Measurements from ENCODE around the gene LUZP2. TPM values are rescaled to one million over a fixed set of nuclear protein-coding genes. Genes with fewer than 3 reads are reported as not detected.

LUZP2 gene

DNA sequence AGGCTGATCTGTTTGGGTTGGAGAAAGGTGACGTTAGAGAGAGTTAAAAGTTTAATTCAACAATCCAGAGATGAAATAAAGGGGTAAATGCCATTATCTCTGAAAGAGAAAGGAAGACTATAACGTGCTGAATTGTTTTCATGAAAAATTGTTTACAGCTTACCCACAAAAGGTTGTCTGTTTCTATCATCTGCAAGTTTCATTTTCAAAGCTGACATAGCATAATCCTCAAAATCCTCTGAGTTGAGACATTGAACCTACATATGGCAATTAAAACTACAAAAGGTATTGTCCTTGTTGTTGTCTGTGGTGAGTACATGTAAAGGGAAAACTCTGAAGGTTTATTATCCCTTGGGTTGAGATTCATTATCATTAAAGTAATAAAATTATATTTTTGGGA, 569.9 kb downstream of the LUZP2 start:
- no peaks in the 10 kb centered on the region for H3K79me2 ChIP-seq (ENCODE audit: control insufficient read depth, insufficient read depth, low read length)
- H3K23ac ChIP-seq (ENCODE audit: low read length), result no peak overlapping the region
- H3K4me3 ChIP-seq (ENCODE audit: low read length), result no peak overlapping the region
- H3K27ac ChIP-seq (ENCODE audit: low read depth, low read length), result no peak overlapping the region
- no peak overlapping the region for H2BK5ac ChIP-seq (ENCODE audit: low read length)
- no peak overlapping the region for H2BK120ac ChIP-seq (ENCODE audit: low read depth, low read length)
- no peak overlapping the region for H3K18ac ChIP-seq (ENCODE audit: low read length)
- H3K4ac ChIP-seq (ENCODE audit: low read depth, low read length), result no peak overlapping the region
- H3K4me1 ChIP-seq (ENCODE audit: control insufficient read depth, low read depth, low read length), result no peaks in the 10 kb centered on the region
- H3K4me2 ChIP-seq (ENCODE audit: low read length), result no peak overlapping the region
- no peak overlapping the region for H3K56ac ChIP-seq (ENCODE audit: low read length)
- no peak overlapping the region for H4K5ac ChIP-seq (ENCODE audit: low read length)
- no peak overlapping the region for H4K8ac ChIP-seq (ENCODE audit: low read depth, low read length)
- no peak overlapping the region for H3K9ac ChIP-seq (ENCODE audit: low read length)
- H3K36me3 ChIP-seq (ENCODE audit: control insufficient read depth, insufficient read depth, low read length), result no peaks in the 10 kb centered on the region
- H3K79me1 ChIP-seq (ENCODE audit: low read length), result no peaks in the 10 kb centered on the region
- no peak overlapping the region for H2AK5ac ChIP-seq (ENCODE audit: low read length)
- WGBS (ENCODE audit: extremely low coverage, insufficient coverage, low lambda C conversion rate), result no CpG with 5 or more reads among the region's 2 CpGs
- no peaks in the 10 kb centered on the region for H3K27me3 ChIP-seq (ENCODE audit: insufficient read depth, low read length, poor library complexity)
- no peak overlapping the region for H2BK15ac ChIP-seq (replicated peaks; ENCODE audit: low read depth)
- DNase-seq, result no peak

DNA sequence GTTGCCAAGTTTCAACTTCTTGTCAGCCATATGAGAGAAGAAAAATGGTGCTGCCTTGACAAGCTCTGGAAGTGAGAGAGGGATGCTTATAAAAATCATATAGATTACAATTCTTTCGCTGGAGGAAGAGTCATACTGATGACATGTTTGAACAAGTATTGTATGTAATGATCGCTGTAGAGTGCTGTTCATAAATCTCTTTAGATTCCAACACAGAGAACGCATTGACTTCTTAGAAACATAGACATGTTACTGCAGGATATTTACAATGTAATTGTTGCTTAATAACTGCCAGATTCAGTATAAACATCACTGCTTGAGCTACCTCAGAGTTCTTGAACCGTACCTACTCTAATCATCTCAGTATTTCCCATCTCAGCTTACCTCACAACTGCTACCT, 571.6 kb downstream of the LUZP2 start:
- Histone ChIP-seq H3K27me3 (ENCODE audit: insufficient read depth, low read length, poor library complexity) (no peaks in the 10 kb centered on the region), H3K27ac (ENCODE audit: low read depth, low read length) (no peak overlapping the region), H2BK5ac (ENCODE audit: low read length) (no peak overlapping the region), H3K79me1 (ENCODE audit: low read length) (no peaks in the 10 kb centered on the region), H3K23ac (ENCODE audit: low read length) (no peak overlapping the region), H2BK15ac (replicated peaks; ENCODE audit: low read depth) (no peak overlapping the region), H4K5ac (ENCODE audit: low read length) (no peak overlapping the region), H4K8ac (ENCODE audit: low read depth, low read length) (no peak overlapping the region), H3K56ac (ENCODE audit: low read length) (no peak overlapping the region), H3K4ac (ENCODE audit: low read depth, low read length) (no peak overlapping the region), H3K79me2 (ENCODE audit: control insufficient read depth, insufficient read depth, low read length) (no peaks in the 10 kb centered on the region), H3K4me3 (ENCODE audit: low read length) (no peak overlapping the region), H3K4me2 (ENCODE audit: low read length) (no peak overlapping the region), H3K18ac (ENCODE audit: low read length) (no peak overlapping the region), H3K4me1 (ENCODE audit: control insufficient read depth, low read depth, low read length) (no peaks in the 10 kb centered on the region), H3K9ac (ENCODE audit: low read length) (no peak overlapping the region), H2AK5ac (ENCODE audit: low read length) (no peak overlapping the region), H3K36me3 (ENCODE audit: control insufficient read depth, insufficient read depth, low read length) (no peaks in the 10 kb centered on the region), H2BK120ac (ENCODE audit: low read depth, low read length) (no peak overlapping the region)
- WGBS (ENCODE audit: extremely low coverage, insufficient coverage, low lambda C conversion rate), result no CpG with 5 or more reads among the region's 4 CpGs
- no peak for DNase-seq

- Histone ChIP-seq H3K79me2 (ENCODE audit: control insufficient read depth, insufficient read depth, low read length) (no peaks in the 10 kb centered on the region), H3K4me3 (ENCODE audit: low read length) (no peak overlapping the region), H4K5ac (ENCODE audit: low read length) (no peak overlapping the region), H3K56ac (ENCODE audit: low read length) (no peak overlapping the region), H3K4me2 (ENCODE audit: low read length) (no peak overlapping the region), H3K27me3 (ENCODE audit: insufficient read depth, low read length, poor library complexity) (no peaks in the 10 kb centered on the region), H2BK5ac (ENCODE audit: low read length) (no peak overlapping the region), H2BK120ac (ENCODE audit: low read depth, low read length) (no peak overlapping the region), H4K8ac (ENCODE audit: low read depth, low read length) (no peak overlapping the region), H3K36me3 (ENCODE audit: control insufficient read depth, insufficient read depth, low read length) (no peaks in the 10 kb centered on the region), H3K4me1 (ENCODE audit: control insufficient read depth, low read depth, low read length) (no peaks in the 10 kb centered on the region), H3K9ac (ENCODE audit: low read length) (no peak overlapping the region), H3K79me1 (ENCODE audit: low read length) (no peaks in the 10 kb centered on the region), H3K23ac (ENCODE audit: low read length) (no peak overlapping the region), H2AK5ac (ENCODE audit: low read length) (no peak overlapping the region), H3K4ac (ENCODE audit: low read depth, low read length) (no peak overlapping the region), H3K18ac (ENCODE audit: low read length) (peak overlapping the region; percentile 13), H2BK15ac (replicated peaks; ENCODE audit: low read depth) (no peak overlapping the region), H3K27ac (ENCODE audit: low read depth, low read length) (no peak overlapping the region)
- no peak for DNase-seq
- no CpG with 5 or more reads among the region's 6 CpGs for WGBS (ENCODE audit: extremely low coverage, insufficient coverage, low lambda C conversion rate)
Measured at GRCh38 chr11:25094085-25094802, 597.4 kb downstream of the LUZP2 start.

- Histone ChIP-seq H2BK5ac (ENCODE audit: low read length) (no peak overlapping the region), H4K5ac (ENCODE audit: low read length) (no peak overlapping the region), H3K79me2 (ENCODE audit: control insufficient read depth, insufficient read depth, low read length) (no peaks in the 10 kb centered on the region), H3K36me3 (ENCODE audit: control insufficient read depth, insufficient read depth, low read length) (no peaks in the 10 kb centered on the region), H3K9ac (ENCODE audit: low read length) (no peak overlapping the region), H4K8ac (ENCODE audit: low read depth, low read length) (no peak overlapping the region), H3K27me3 (ENCODE audit: insufficient read depth, low read length, poor library complexity) (no peaks in the 10 kb centered on the region), H2AK5ac (ENCODE audit: low read length) (no peak overlapping the region), H3K4me2 (ENCODE audit: low read length) (no peak overlapping the region), H3K4me1 (ENCODE audit: control insufficient read depth, low read depth, low read length) (no peaks in the 10 kb centered on the region), H3K23ac (ENCODE audit: low read length) (no peak overlapping the region), H3K79me1 (ENCODE audit: low read length) (no peaks in the 10 kb centered on the region), H3K56ac (ENCODE audit: low read length) (no peak overlapping the region), H3K18ac (ENCODE audit: low read length) (no peak overlapping the region), H2BK120ac (ENCODE audit: low read depth, low read length) (no peak overlapping the region), H3K4me3 (ENCODE audit: low read length) (no peak overlapping the region), H3K4ac (ENCODE audit: low read depth, low read length) (no peak overlapping the region), H2BK15ac (replicated peaks; ENCODE audit: low read depth) (no peak overlapping the region), H3K27ac (ENCODE audit: low read depth, low read length) (no peak overlapping the region)
- WGBS (ENCODE audit: extremely low coverage, insufficient coverage, low lambda C conversion rate), result no CpG with 5 or more reads among the region's 3 CpGs
- no peak for DNase-seq
Measured at GRCh38 chr11:25119416-25119815, 622.6 kb downstream of the LUZP2 start.

Small RNA genes within 50 kb of the gene (small RNA-seq; reads per million reads assigned to genes)
- not detected for gene RF00019 (ENCODE audit: insufficient read depth)

All from mesendoderm (in vitro differentiated cells).